ENCODE measurements around the gene ANKS1B. TPM values are rescaled to one million over a fixed set of nuclear protein-coding genes. Genes with fewer than 3 reads are reported as not detected.
A peak's percentile ranks its signal among the peaks of the same experiment; 100 is the strongest.

Gene ANKS1B
- total RNA-seq, 1 experiment from 2014 or later = 5.6 TPM

DNA sequence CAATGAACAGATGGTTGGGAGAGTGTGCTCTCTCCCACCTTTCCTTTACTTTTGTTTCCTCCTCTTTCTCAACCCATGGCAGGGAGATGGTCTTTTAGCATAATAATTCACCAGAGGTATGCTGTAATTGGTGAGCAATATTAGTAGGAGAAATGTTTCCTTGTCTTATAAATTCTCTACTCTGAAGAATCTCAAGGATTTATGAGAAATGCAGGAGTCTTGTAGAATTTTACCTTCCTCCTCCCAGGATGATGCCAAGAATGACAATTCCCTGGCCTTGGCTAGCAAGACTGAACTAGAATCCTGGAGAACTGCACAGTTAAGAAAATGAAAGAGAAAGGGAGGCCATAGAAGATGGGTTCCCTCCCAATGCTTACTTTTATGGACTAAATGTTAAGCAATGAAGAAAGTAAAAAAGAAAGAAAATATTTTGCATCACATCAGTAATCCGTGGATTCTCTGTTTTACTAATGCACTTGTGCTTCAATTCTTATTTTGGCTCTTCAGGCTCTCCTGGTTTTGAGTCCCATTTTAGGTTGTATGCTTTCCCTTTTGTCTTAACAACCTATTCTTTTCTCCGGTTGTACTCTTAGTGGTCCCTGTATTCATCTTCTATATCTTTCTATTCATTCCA, 530.1 kb downstream of the ANKS1B start:
- in situ Hi-C loops (cut with HindIII; ENCODE audit: low pct_unique_long_range_greater_than_20kb, low sequenced_read_pairs) = no loop called here
- peak; percentile 22 for DNase-seq (ENCODE audit: low read depth)

DNA sequence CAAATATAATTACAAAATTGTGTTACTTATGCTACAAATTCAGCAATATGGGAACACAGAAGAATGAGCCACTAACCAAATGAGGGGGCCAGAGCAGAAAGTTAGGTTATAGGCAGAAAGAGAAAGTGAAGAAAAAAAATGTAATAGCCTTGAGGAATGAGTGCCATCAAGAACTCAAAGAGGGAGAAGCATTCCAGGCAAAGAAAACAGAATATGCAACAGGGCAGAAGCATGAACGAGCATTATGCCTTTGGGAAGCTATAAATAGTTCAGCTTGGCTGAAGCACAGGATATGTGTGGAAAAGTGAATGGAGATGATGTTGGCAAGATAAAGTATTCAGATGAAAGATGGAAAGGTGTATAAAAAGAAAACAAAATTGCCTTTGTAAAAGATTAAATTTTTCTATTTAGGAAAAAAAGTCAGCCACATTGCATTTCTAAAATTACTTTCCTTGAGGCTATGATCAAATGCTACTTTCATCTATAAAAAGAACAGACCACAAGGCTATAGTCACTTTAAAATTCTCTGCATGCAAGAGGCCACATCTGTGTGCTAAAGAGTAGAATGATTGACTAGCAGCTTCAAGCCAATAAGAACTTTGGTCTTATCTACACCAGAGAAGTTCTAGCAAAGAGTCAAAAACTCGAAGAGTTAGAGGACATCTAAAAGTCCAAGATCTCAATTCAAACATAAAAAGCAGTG, 530.7 kb downstream of the ANKS1B start:
- in situ Hi-C loops (cut with HindIII; ENCODE audit: low pct_unique_long_range_greater_than_20kb, low sequenced_read_pairs) = no loop called here
- peak; percentile 27 for DNase-seq (ENCODE audit: low read depth)

DNA sequence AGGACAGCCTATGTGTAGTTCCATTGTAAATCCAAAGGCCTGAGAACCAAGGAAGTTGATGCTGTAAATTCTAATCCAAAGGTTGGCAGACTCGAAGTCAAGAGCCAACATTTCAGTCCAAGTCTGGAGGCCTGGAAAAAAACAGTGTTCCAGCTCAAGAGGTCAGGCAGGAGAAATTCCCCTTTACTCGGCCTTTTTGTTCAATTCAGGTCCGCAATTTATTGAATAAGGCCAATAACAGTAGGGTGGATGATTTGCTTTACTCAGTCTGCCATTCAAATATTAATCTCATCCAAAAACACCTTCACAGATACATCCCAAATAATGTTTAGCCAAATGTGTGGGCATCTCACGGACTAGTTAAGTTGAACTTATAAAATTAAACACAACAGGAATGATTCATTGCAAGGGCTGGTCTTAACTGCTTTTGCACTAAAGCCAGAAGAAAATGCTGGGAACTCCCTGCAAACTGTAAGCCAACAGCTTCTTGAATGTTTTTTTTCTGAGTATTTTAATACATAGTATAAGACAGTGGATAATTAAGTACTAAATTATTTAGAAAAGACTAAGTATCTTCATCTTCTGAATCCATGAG, 534.6 kb downstream of the ANKS1B start:
- DNase-seq (ENCODE audit: low read depth) = peak; percentile 67
- in situ Hi-C loops (cut with HindIII; ENCODE audit: low pct_unique_long_range_greater_than_20kb, low sequenced_read_pairs) = no loop called here

DNA sequence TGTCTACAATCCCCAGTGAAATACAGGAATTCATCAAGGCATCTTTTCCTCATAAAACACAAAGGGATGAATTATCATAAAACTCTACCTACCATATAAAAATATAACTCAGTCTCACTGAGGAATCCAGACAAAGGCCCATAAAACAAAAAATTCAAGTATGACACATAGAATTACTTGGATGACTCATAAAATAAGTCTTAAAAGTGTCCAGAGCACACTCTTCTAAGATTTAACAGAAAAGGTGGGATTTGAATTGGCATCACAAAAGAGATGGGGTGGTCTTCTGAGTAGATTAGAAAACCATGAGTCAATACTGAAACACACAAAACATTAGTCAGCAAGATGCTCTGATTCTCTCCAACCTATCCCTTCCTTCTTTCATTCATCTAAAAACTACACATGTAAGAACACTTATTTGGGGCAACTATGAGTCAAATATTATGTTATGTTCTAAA, 539.8 kb downstream of the ANKS1B start:
- in situ Hi-C loops (cut with HindIII; ENCODE audit: low pct_unique_long_range_greater_than_20kb, low sequenced_read_pairs) = no loop called here
- DNase-seq (ENCODE audit: low read depth) = peak; percentile 68

DNA sequence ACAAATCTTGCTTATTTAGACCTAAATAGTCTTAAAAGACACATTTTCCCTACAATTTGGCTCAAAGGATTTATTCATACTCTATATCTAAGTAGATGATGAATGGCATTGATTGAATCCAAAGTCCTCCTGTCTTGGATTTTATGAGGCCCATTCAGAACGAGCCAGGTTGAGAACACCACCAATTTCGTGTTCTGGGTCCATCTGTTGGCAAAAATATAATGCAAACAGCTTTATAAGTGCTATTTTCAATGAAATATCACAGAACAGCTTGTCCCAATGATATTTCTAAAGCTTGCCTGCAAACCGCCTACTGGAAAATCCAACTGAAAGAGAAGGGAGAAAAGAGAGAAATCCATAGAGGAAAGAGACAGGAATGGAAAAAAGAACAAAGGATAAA, 542.0 kb downstream of the ANKS1B start:
- no peak for DNase-seq (ENCODE audit: low read depth)
- in situ Hi-C loops (cut with HindIII; ENCODE audit: low pct_unique_long_range_greater_than_20kb, low sequenced_read_pairs) = no loop called here

DNA sequence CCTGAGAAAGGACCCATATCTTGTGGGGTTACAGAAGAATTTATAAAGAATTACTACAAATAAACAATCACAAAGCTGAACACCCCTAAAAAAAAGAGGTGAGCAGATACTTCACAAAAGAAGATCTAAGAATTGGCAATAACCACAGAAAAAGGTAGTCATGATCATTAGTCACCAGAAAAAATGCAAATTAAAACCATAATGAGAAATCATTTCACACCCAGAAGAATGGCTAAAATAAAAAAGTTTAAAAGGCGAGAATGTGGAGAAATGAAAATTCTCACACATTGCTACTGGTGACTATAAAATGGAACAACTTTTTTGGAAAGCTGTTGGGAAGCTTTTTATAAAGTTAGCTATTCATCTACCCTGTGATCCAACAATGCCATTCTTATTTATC, 545.3 kb downstream of the ANKS1B start:
- in situ Hi-C loops (cut with HindIII; ENCODE audit: low pct_unique_long_range_greater_than_20kb, low sequenced_read_pairs) = no loop called here
- no peak for DNase-seq (ENCODE audit: low read depth)

DNA sequence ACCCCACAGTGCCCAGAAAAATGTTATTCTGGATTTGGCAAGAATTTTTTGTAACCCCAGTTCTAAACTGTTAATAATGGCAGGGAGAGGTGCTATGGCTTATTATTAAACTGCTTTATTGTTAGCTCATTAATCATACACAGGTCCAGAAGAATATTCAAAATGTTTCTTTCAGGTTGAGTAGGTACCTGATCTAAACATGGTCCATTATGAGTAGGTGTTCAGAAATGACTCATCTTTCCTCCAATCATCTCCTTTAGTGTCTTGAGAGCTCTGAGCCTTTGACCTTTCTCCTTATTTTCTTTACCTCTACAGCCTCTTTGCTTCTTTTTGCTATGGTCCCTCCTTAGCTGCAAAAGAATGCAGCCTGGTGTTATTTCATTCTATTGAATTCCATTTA, 548.2 kb downstream of the ANKS1B start:
- in situ Hi-C loops (cut with HindIII; ENCODE audit: low pct_unique_long_range_greater_than_20kb, low sequenced_read_pairs) = no loop called here
- DNase-seq (ENCODE audit: low read depth) = peak; percentile 57

DNA sequence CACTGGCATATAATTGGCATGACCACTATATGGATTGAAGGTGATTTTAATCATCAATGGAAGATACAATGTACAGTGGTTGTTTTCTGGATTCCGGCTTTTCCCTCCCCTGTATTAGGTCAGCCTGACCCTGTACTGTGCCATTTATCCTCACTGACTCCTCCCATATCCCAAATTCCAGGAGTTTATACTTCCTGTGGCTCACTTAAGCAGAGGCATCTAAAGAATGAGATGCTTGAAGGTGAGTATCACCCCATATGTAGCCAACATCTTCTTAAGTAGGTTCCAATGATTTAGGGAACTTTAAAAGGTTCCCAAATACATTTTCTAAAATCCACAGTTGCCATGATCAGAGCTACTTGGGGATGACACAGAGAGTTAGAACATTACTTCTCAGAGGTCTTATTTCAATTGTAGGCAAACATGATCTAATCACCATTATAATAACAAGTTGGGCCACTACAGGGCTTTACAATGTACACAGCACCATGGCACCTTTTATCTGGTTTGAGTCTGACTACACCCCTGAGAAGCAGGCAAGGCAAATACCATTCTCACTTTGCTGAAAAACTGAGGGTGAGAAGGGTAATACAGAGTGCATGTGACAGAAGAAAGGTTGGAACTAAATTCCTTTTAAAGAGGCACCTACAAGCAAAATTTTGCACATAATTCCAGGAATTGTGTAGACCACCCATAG, 549.5 kb downstream of the ANKS1B start:
- DNase-seq (ENCODE audit: low read depth) = no peak
- in situ Hi-C loops (cut with HindIII; ENCODE audit: low pct_unique_long_range_greater_than_20kb, low sequenced_read_pairs) = no loop called here

DNA sequence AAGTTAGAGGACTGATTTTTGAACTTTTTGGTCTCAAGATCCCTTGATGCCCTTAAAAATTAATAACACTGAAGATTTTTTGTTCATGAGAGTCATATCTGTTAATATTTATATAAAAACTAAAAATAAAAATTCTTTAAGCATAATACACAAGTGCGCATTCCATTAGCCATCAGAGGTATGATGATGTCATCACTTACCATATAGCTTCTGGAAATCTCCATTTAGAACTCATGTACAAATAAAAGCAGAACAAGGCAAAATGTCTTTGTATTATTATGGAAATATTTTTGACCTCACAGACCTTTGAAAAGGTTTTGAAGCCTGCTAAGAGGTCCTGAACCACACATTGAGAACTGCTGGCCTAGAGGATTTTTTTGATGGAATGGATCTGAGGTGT, 551.6 kb downstream of the ANKS1B start:
- in situ Hi-C loops (cut with HindIII; ENCODE audit: low pct_unique_long_range_greater_than_20kb, low sequenced_read_pairs) = no loop called here
- DNase-seq (ENCODE audit: low read depth) = no peak

DNA sequence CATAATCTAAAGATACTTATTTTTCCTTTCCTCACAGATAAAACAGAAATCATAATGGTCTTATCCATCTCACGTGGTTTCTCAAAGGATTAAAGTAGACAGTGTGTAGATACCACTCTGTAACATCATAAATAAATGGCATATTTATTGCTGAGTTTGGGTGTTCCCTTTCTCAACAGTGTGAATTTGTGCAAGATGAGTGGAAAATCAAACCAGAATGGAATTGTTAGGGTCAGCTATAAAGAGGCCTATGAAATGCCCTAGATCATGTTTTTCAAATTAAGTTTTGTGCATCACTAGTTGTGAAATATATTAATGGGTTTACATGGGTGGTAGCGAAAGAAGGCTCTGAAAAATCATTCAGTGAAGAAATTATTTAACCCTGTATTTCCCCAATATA, 553.5 kb downstream of the ANKS1B start:
- in situ Hi-C loops (cut with HindIII; ENCODE audit: low pct_unique_long_range_greater_than_20kb, low sequenced_read_pairs) = no loop called here
- DNase-seq (ENCODE audit: low read depth) = no peak

DNA sequence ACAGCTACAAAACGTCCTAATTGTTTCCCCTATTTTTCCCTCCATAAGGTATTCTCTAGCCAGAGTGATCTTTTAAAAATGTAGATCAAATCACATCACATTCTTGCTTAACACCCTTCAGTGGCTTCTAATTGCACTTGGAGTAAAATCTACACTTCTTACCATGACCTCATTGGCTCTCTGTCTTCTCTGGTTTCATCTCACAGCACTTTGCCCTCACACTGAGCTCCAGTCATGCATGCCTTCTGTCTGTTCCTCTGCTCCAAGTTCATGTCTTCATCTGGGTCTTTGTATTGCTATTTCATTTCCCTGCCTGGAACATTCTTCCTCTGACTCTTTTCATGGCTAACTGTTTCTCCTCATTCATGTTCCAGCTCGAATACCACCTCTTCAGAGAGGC, 557.6 kb downstream of the ANKS1B start:
- in situ Hi-C loops (cut with HindIII; ENCODE audit: low pct_unique_long_range_greater_than_20kb, low sequenced_read_pairs) = no loop called here
- DNase-seq (ENCODE audit: low read depth) = peak; percentile 77

DNA sequence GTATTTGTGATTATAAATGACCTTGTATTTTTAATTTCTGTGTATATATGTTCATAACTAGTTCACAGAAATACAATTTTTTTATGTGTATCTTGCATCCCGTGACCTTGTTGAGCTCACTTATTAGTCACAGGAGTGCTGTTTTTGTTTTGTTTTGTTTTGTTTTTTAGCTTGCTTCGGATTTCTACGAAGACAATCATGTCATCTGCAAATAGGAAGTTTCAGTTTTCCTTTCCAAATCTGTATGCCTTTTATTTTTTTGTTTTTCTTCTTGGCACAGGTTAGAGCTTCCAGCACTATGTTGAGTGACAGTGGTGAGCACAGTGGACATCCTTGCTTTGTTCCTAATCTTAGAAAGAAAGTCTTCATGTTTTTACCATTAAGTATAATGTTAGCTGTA, 566.4 kb downstream of the ANKS1B start:
- in situ Hi-C loops (cut with HindIII; ENCODE audit: low pct_unique_long_range_greater_than_20kb, low sequenced_read_pairs) = no loop called here
- DNase-seq (ENCODE audit: low read depth) = no peak

DNA sequence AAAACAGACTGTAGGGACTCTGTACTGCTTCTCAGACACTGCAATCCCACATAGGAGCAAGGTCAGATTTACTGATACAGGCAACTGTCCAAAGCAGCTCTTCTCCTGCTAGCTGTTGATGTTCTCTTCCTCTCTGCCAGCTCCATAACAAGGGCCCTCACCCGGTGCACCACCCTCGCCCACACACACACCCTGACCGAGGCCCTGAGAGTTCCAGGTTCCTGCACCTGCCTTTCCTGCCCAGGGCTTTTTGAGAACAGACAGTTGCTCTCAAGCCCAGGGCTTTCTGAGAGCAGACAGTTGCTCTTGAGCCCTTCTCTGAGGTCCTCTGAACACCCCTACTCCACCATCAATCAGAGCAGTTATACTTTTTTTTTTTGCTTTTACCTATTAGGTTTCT, 571.0 kb downstream of the ANKS1B start:
- in situ Hi-C loops (cut with HindIII; ENCODE audit: low pct_unique_long_range_greater_than_20kb, low sequenced_read_pairs) = no loop called here
- no peak for DNase-seq (ENCODE audit: low read depth)

DNA sequence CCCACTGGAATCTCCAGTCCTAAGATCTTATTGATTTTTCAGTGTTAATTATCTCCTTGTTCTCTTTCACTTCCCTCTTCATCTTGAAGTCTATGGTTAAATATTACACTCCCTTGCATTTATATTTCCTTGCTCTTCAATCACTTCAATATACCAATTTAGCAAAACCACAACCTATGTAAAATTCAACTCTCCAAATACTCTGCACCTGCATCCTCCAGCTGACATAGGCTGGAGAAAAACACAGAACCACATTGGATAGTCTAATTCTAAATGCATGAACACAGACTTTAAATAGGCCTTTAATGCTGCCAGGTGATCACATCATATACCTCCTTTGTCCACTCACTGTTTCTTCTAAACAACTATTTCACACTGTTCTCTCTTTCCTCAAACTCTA, 591.0 kb downstream of the ANKS1B start:
- in situ Hi-C loops (cut with HindIII; ENCODE audit: low pct_unique_long_range_greater_than_20kb, low sequenced_read_pairs) = no loop called here
- no peak for DNase-seq (ENCODE audit: low read depth)

DNA sequence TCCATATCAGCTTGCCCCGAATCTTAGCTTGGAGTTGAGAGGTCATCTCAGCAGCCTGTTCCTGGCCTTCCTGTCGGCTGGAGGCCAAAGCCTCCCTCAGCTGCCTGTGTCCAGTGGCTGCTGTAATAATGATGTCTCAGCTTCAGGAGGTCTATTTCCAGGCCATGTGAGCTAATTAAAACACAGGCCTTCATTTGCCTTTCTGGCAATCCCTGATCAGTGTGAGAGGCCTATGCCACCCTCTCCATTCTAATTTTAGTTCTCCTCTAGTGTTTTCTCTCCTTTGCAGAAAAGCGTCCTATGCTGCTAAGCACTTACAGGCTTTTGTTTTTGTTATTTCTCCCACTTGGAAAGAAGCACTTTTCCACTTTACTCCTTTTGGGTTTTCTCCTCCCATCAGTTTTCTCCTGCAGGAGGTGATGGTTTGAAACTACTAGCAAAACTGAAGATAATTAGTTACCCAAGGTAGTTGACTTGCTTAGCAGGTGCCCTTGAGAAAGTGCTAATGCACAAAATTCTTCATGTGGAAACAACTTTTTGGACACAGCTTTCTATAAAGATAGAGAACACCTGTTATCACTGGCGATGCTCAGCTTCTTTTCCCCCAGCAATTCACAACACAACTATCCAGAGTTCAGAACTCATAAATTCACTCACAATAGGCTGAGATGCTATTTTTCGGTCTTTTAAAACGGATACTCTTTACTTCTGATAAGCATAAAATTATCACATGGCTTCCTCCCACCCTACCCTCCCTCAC, 592.5 kb downstream of the ANKS1B start:
- no peak for DNase-seq (ENCODE audit: low read depth)
- in situ Hi-C loops (cut with HindIII; ENCODE audit: low pct_unique_long_range_greater_than_20kb, low sequenced_read_pairs) = no loop called here

DNA sequence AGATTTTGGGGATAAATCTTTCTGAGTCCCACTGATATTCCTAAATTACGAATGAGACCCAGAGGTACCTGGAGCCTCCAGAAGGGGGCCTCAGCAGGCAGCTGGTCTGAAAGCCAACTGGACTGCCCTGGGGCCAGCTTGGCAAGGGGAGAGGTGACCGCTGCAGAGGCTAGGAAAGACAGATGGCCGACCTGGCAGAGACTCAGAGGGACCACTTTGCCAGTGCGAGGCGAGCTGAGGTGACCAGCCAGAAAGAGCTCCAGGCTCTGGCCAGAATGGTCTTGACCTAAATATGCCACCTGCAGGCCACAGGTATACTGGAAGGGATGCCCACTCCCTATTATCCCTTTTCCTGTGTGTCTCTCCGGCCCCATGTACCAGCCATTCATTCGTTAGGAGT, 594.0 kb downstream of the ANKS1B start:
- in situ Hi-C loops (cut with HindIII; ENCODE audit: low pct_unique_long_range_greater_than_20kb, low sequenced_read_pairs) = no loop called here
- peak; percentile 4 for DNase-seq (ENCODE audit: low read depth)

DNA sequence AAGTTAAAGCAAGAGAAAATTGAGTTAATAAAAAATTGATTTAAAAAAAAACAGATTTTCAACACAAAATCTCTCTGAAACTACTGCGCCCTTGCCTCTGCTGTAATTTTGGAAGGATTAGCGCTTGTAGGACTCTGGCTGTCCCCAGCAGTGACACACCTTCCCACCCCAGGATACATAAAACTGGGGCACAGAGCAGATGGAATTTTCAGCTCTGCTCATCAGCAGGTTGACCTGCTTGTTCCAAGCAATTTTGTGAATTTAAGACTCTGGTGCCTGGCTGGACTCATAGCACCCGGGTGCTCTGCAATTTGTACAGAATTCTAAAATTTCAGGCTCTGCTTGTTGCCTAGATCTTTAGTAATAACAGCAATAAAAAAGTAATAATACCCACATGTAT, 595.0 kb downstream of the ANKS1B start:
- in situ Hi-C loops (cut with HindIII; ENCODE audit: low pct_unique_long_range_greater_than_20kb, low sequenced_read_pairs) = no loop called here
- DNase-seq (ENCODE audit: low read depth) = no peak

DNA sequence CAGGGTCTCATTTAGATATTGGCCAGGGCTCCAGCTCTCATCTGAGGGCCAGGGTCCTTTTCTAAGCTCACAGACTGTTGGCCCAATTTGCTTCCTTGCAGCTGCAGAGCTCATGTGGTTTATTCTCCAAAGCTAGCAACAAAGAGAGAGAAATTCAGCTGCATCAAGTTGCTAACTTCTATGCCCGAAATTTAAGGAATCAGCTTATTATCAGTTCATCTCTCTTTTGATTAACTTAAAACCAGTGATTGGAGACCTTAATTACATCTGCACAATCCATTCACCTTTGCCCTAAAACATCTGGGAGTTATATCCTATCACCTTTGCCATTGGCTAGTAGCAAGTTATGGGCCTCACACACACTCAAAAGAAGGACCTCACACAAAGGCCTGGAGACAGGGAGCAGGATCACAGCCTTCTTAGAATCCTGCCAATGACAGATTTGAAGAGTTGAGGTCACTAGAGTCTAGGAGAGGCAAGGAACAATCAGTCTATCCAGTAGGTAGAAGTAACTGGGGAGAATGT, 596.0 kb downstream of the ANKS1B start:
- in situ Hi-C loops (cut with HindIII; ENCODE audit: low pct_unique_long_range_greater_than_20kb, low sequenced_read_pairs) = no loop called here
- no peak for DNase-seq (ENCODE audit: low read depth)

All from Caki2 (cell line).